ENCODE measurements around the gene HRAS. TPM values are rescaled to one million over a fixed set of nuclear protein-coding genes. Genes with fewer than 3 reads are reported as not detected.

The HRAS gene
- total RNA-seq, 1 donor from 2014 or later: 93.5 TPM

- no peaks in the 10 kb centered on the region for H3K9me3 Mint-ChIP-seq
- DNase-seq (ENCODE audit: low read depth, low spot score): no peak
- no peak for TF ChIP-seq CTCF (conservative IDR thresholded peaks at IDR 0.05)
- peaks cover 4% of the 10 kb centered on the region for H3K36me3 Mint-ChIP-seq (ENCODE audit: low read depth)
- no peaks in the 10 kb centered on the region for H3K4me1 Mint-ChIP-seq
- no peak overlapping the region for H3K4me3 Mint-ChIP-seq
- no peaks in the 10 kb centered on the region for H3K27me3 Mint-ChIP-seq (ENCODE audit: low read depth)
- H3K27ac Mint-ChIP-seq (ENCODE audit: unreplicated experiment): peak overlapping the region; percentile 83
Measured at GRCh38 chr11:488992-489391, 46.4 kb downstream of the HRAS start.

GRCh38 chr11:488579-488978, 46.8 kb downstream of the HRAS start:
- H3K4me1 Mint-ChIP-seq: no peaks in the 10 kb centered on the region
- no peaks in the 10 kb centered on the region for H3K9me3 Mint-ChIP-seq
- H3K27me3 Mint-ChIP-seq (ENCODE audit: low read depth): no peaks in the 10 kb centered on the region
- H3K36me3 Mint-ChIP-seq (ENCODE audit: low read depth): peaks cover 8% of the 10 kb centered on the region
- no peak overlapping the region for H3K4me3 Mint-ChIP-seq
- no peak for TF ChIP-seq CTCF (conservative IDR thresholded peaks at IDR 0.05)
- peak overlapping the region; percentile 83 for H3K27ac Mint-ChIP-seq (ENCODE audit: unreplicated experiment)
- DNase-seq (ENCODE audit: low read depth, low spot score): no peak

GRCh38 chr11:488062-488461, 47.3 kb downstream of the HRAS start:
- H3K4me3 Mint-ChIP-seq: no peak overlapping the region
- H3K27me3 Mint-ChIP-seq (ENCODE audit: low read depth): no peaks in the 10 kb centered on the region
- H3K27ac Mint-ChIP-seq (ENCODE audit: unreplicated experiment): no peak overlapping the region
- no peaks in the 10 kb centered on the region for H3K4me1 Mint-ChIP-seq
- TF ChIP-seq CTCF (conservative IDR thresholded peaks at IDR 0.05): no peak
- DNase-seq (ENCODE audit: low read depth, low spot score): no peak
- H3K9me3 Mint-ChIP-seq: peaks cover 3% of the 10 kb centered on the region
- peaks cover 13% of the 10 kb centered on the region for H3K36me3 Mint-ChIP-seq (ENCODE audit: low read depth)

- no peak for DNase-seq (ENCODE audit: low read depth, low spot score)
- H3K4me1 Mint-ChIP-seq: no peaks in the 10 kb centered on the region
- no peak overlapping the region for H3K27ac Mint-ChIP-seq (ENCODE audit: unreplicated experiment)
- no peaks in the 10 kb centered on the region for H3K27me3 Mint-ChIP-seq (ENCODE audit: low read depth)
- H3K36me3 Mint-ChIP-seq (ENCODE audit: low read depth): peaks cover 13% of the 10 kb centered on the region
- H3K4me3 Mint-ChIP-seq: no peak overlapping the region
- peaks cover 3% of the 10 kb centered on the region for H3K9me3 Mint-ChIP-seq
- TF ChIP-seq CTCF (conservative IDR thresholded peaks at IDR 0.05): no peak
Measured at GRCh38 chr11:487571-488021, 47.8 kb downstream of the HRAS start.

- TF ChIP-seq CTCF (conservative IDR thresholded peaks at IDR 0.05): no peak
- Mint-ChIP-seq H3K4me3 (no peak overlapping the region), H3K36me3 (ENCODE audit: low read depth) (peaks cover 20% of the 10 kb centered on the region), H3K27me3 (ENCODE audit: low read depth) (no peaks in the 10 kb centered on the region), H3K4me1 (no peaks in the 10 kb centered on the region), H3K27ac (ENCODE audit: unreplicated experiment) (no peak overlapping the region), H3K9me3 (peaks cover 3% of the 10 kb centered on the region)
- no peak for DNase-seq (ENCODE audit: low read depth, low spot score)
Measured at GRCh38 chr11:486189-486588, 49.2 kb downstream of the HRAS start.

GRCh38 chr11:484616-485015, 50.8 kb downstream of the HRAS start:
- Mint-ChIP-seq H3K27me3 (ENCODE audit: low read depth) (no peaks in the 10 kb centered on the region), H3K4me1 (no peaks in the 10 kb centered on the region), H3K9me3 (peaks cover 3% of the 10 kb centered on the region), H3K4me3 (no peak overlapping the region), H3K36me3 (ENCODE audit: low read depth) (peaks cover 22% of the 10 kb centered on the region), H3K27ac (ENCODE audit: unreplicated experiment) (no peak overlapping the region)
- TF ChIP-seq CTCF (conservative IDR thresholded peaks at IDR 0.05): no peak
- no peak for DNase-seq (ENCODE audit: low read depth, low spot score)

Data from neural crest cell (in vitro differentiated cells).